Measurements from ENCODE around the gene S100A14.
A peak's percentile ranks its signal among the peaks of the same experiment; 100 is the strongest.

Gene S100A14

GRCh38 chr1:153571706-153572105, 44.4 kb downstream of the S100A14 start:
- intact Hi-C loops (cut with DNase I): no loop called here
- peak in 8 of 42 donors; percentile 23 to 67 (median 36) for DNase-seq

GRCh38 chr1:153570874-153571273, 45.3 kb downstream of the S100A14 start:
- intact Hi-C loops (cut with DNase I): no loop called here
- no peak for DNase-seq

GRCh38 chr1:153569465-153569864, 46.7 kb downstream of the S100A14 start:
- no peak for DNase-seq
- intact Hi-C loops (cut with DNase I): no loop called here

GRCh38 chr1:153568367-153569099, 47.6 kb downstream of the S100A14 start:
- DNase-seq: peak; percentile 74 to 96 (median 88)
- intact Hi-C loops (cut with DNase I): loop anchor here (1.0 kb wide), 1 partner anchor 58 kb away; no protein-coding TSS in a partner anchor

- intact Hi-C loops (cut with DNase I): loop anchor here (1.0 kb wide), 1 partner anchor 57 kb away; no protein-coding TSS in a partner anchor
- DNase-seq: no peak
These were observed 48.3 kb downstream of the S100A14 start for GRCh38 chr1:153567621-153568366.

GRCh38 chr1:153566414-153567371, 49.4 kb downstream of the S100A14 start:
- peak in 40 of 42 donors; percentile 20 to 93 (median 54) for DNase-seq
- intact Hi-C loops (cut with DNase I): no loop called here

- no peak for DNase-seq
- intact Hi-C loops (cut with DNase I): no loop called here
These were observed 50.4 kb downstream of the S100A14 start, which contains the start of gene S100A2 for GRCh38 chr1:153565529-153566374. TSS of gene S100A2 (minus strand) at chr1:153565844. CDS start at chr1:153563877, 1,967 bp downstream.
